Vagina (tissue), 2 donors: ENCODE results near the gene NT5C2. TPM values are rescaled to one million over a fixed set of nuclear protein-coding genes. Genes with fewer than 3 reads are reported as not detected.

Experiments used
- DNase-seq, 2 donors: peaks; one replicate each; pipeline ENCODE4 v3.0.0-alpha.2; 2017; ENCODE audit errors: extremely low spot score in 2 of 2
- H3K27ac ChIP-seq: fragments of 200-600 bp; sonication (generic); one replicate; pipeline ENCODE4 v1.5.1; 2019
- H3K27me3 ChIP-seq: fragments of 200-600 bp; sonication (generic); one replicate; pipeline ENCODE4 v1.5.1; 2019
- H3K36me3 ChIP-seq, 2 donors: fragments of 200-600 bp; sonication (generic); one replicate each; pipeline ENCODE4 v1.5.1; 2017 to 2019
- H3K4me1 ChIP-seq: fragments of 200-600 bp; sonication (generic); one replicate; pipeline ENCODE4 v1.5.1; 2019
- H3K4me3 ChIP-seq, 2 donors: fragments of 200-600 bp; sonication (generic); 1 replicate in 1 of 2; 2 replicates in 1 of 2; pipeline ENCODE4 v1.5.1; 2016 to 2019
- H3K9me3 ChIP-seq: fragments of 200-600 bp; sonication (generic); one replicate; pipeline ENCODE4 v1.5.1; 2019
- POLR2A ChIP-seq, 2 donors: fragments of 450-650 bp; IDR thresholded peaks; one replicate each; pipeline ENCODE4 v1.6.1; 2017; ENCODE audit warnings: antibody characterized with exemption in 2 of 2, mild to moderate bottlenecking in 2 of 2, moderate library complexity in 2 of 2
- POLR2AphosphoS5 ChIP-seq, 2 donors: sonication (generic); formaldehyde crosslinking; IDR thresholded peaks; one replicate each; pipeline ENCODE4 v1.9.0; 2017; ENCODE audit warnings: antibody characterized with exemption in 2 of 2, mild to moderate bottlenecking in 2 of 2, low read depth in 1 of 2; ENCODE audit not compliant: insufficient read depth in 1 of 2
- intact Hi-C: fragments of 100-400 bp; cut with DNase I; formaldehyde crosslinking; loops from one replicate; pipeline ENCODE4 v1.15.1; 2023
- total RNA-seq: library from RNA; depleted of rRNA; stranded (reverse); fragments of >200 nt; gene quantifications from one replicate; pipeline ENCODE4 v1.2.3, GENCODE V29; 2016
- TF ChIP-seq, protein P1 (sequence below), 3 experiments: fragments of 450-650 bp in 2 of 3; fragments of 200-600 bp in 1 of 3; sonication (generic) in 1 of 3; IDR thresholded peaks; one replicate each; pipeline ENCODE4 v1.5.1; 2017 to 2019; ENCODE audit warnings: antibody characterized with exemption in 3 of 3, mild to moderate bottlenecking in 2 of 3, moderate library complexity in 2 of 3

The NT5C2 gene
- total RNA-seq, 1 donor from 2014 or later: 71.2 TPM

DNA sequence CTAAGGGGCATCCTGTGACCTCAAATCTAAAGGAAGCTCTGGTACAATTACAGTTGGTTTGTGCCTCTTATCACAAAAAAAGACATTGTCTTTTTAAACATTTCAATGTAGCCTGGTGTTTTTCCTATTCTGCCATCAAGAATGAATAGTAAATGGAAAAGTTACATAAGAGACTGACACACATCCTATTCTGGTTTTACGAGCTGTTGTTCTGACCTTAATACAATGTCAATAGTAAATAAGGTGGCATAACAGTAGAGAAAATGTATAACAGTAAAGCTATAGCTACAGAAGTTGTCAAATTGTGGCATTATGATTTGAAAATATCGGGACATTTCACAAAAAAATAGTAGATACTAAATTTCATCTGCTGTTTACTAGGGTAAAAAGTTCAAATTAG, 88.4 kb downstream of the NT5C2 start:
- intact Hi-C loops: no loop called here
- no peak for TF ChIP-seq POLR2A (IDR thresholded peaks at IDR 0.05)
- TF ChIP-seq, protein P1, sequence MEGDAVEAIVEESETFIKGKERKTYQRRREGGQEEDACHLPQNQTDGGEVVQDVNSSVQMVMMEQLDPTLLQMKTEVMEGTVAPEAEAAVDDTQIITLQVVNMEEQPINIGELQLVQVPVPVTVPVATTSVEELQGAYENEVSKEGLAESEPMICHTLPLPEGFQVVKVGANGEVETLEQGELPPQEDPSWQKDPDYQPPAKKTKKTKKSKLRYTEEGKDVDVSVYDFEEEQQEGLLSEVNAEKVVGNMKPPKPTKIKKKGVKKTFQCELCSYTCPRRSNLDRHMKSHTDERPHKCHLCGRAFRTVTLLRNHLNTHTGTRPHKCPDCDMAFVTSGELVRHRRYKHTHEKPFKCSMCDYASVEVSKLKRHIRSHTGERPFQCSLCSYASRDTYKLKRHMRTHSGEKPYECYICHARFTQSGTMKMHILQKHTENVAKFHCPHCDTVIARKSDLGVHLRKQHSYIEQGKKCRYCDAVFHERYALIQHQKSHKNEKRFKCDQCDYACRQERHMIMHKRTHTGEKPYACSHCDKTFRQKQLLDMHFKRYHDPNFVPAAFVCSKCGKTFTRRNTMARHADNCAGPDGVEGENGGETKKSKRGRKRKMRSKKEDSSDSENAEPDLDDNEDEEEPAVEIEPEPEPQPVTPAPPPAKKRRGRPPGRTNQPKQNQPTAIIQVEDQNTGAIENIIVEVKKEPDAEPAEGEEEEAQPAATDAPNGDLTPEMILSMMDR (IDR thresholded peaks at IDR 0.05): no peak
- TF ChIP-seq POLR2AphosphoS5 (IDR thresholded peaks at IDR 0.05; ENCODE audit: insufficient read depth in 1 of 2, low read depth in 1 of 2): no peak
- Histone ChIP-seq H3K4me1 (peaks cover 14% of the 10 kb centered on the region), H3K27ac (no peak overlapping the region), H3K36me3 (peaks cover 0 to 20% of the 10 kb centered on the region in 2 donors), H3K4me3 (no peak overlapping the region), H3K9me3 (no peaks in the 10 kb centered on the region), H3K27me3 (no peaks in the 10 kb centered on the region)
- DNase-seq: no peak

DNA sequence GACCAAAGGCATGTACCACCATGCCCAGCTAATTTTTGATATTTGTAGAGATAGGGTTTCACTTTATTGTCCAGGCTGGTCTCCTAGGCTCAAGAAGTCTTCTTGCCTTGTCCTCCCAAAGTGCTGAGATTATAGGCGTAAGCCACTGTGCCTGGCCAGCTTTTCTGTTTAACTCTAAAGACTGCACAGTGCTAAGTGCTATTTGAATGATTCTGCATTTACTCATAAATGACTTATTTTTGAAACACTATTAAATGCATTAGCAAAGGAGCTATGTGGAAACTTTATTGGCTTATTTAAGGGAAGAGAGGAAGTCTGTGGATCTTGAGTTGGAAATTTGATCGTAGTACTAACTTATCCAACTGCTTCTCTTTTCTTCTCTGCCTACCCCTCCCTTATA, 89.1 kb downstream of the NT5C2 start:
- intact Hi-C loops: no loop called here

DNA sequence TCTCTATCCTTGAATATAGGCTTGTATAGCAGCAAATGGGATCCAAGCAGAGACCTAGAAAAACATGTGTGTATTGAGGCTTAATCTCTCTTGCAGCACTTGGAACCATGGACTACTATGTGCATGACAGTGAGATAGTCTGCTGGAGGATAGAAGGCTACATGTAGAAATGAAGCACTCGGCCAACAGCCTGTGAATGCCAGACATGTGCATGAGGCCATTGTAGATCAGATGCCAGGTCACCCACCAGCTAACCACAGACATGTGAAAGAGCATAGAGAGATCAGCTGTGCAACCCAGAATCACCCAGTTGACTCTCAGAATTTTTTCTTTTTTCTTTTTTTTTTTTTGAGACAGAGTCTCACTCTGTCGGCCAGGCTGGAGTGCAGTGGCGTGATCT, 90.9 kb downstream of the NT5C2 start:
- peaks cover 0 to 42% of the 10 kb centered on the region in 2 donors for H3K36me3 ChIP-seq
- peaks cover 14% of the 10 kb centered on the region for H3K4me1 ChIP-seq
- no peaks in the 10 kb centered on the region for H3K9me3 ChIP-seq
- no peak overlapping the region for H3K27ac ChIP-seq
- no peak for DNase-seq
- intact Hi-C loops: no loop called here
- TF ChIP-seq POLR2AphosphoS5 (IDR thresholded peaks at IDR 0.05; ENCODE audit: insufficient read depth in 1 of 2, low read depth in 1 of 2): no peak
- no peak for TF ChIP-seq POLR2A (IDR thresholded peaks at IDR 0.05)
- TF ChIP-seq, protein P1 (IDR thresholded peaks at IDR 0.05): no peak
- H3K4me3 ChIP-seq: no peak overlapping the region
- H3K27me3 ChIP-seq: no peaks in the 10 kb centered on the region

More for the DNA sequence above, 89.1 kb downstream of the NT5C2 start:
- peaks cover 14% of the 10 kb centered on the region for H3K4me1 ChIP-seq
- no peak for TF ChIP-seq POLR2A (IDR thresholded peaks at IDR 0.05)
- TF ChIP-seq POLR2AphosphoS5 (IDR thresholded peaks at IDR 0.05; ENCODE audit: insufficient read depth in 1 of 2, low read depth in 1 of 2): no peak
- TF ChIP-seq, protein P1 (IDR thresholded peaks at IDR 0.05): no peak
- H3K9me3 ChIP-seq: no peaks in the 10 kb centered on the region
- H3K27me3 ChIP-seq: no peaks in the 10 kb centered on the region
- no peak overlapping the region for H3K27ac ChIP-seq
- no peak overlapping the region for H3K4me3 ChIP-seq
- no peak for DNase-seq
- peaks cover 0 to 28% of the 10 kb centered on the region in 2 donors for H3K36me3 ChIP-seq

DNA sequence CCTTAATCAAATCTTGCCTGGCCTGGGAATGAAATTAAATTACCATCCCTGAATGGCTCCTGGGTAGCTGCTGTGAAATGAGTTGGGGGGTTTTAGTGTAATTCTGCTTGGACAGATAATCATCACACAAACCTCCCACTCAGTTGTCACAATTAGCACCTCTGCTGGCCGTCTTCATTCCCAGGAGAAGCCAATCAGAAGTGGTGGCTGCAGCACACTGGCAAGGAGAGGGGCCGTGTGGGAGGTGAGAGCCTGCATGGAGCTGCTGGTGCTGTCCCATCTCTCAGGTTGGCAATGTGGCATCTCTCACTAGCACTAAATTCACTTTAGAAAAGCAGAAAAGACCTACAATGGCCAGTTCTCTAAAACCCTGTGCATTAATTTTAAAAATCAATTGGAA, 92.5 kb downstream of the NT5C2 start:
- Histone ChIP-seq H3K27me3 (no peaks in the 10 kb centered on the region), H3K9me3 (no peaks in the 10 kb centered on the region), H3K27ac (no peak overlapping the region), H3K36me3 (peaks cover 0 to 42% of the 10 kb centered on the region in 2 donors), H3K4me3 (no peak overlapping the region), H3K4me1 (peaks cover 14% of the 10 kb centered on the region)
- DNase-seq: no peak
- TF ChIP-seq, protein P1 (IDR thresholded peaks at IDR 0.05): no peak
- TF ChIP-seq POLR2A (IDR thresholded peaks at IDR 0.05) (no peak), POLR2AphosphoS5 (IDR thresholded peaks at IDR 0.05; ENCODE audit: insufficient read depth in 1 of 2, low read depth in 1 of 2) (no peak)
- intact Hi-C loops: no loop called here

DNA sequence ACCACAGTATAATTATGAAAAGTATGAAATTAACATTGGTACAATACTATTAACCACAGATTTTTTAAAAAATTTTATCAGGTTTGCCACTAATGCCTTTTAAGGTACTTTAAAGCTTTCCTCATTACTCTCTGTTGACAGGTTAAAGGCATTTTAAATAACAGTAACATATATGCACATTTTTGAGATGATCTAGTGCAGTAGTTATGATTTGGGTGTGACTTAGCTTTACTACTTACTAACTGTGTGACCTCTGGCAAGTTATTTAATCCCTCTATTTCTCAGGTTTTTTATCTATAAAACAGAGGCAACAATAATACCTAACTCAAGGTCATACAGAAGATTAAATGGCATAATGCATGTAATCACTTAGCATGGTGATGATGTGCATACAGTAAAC, 94.8 kb downstream of the NT5C2 start:
- H3K9me3 ChIP-seq: no peaks in the 10 kb centered on the region
- H3K27me3 ChIP-seq: no peaks in the 10 kb centered on the region
- DNase-seq: no peak
- TF ChIP-seq POLR2AphosphoS5 (IDR thresholded peaks at IDR 0.05; ENCODE audit: insufficient read depth in 1 of 2, low read depth in 1 of 2) (no peak), POLR2A (IDR thresholded peaks at IDR 0.05) (no peak)
- TF ChIP-seq, protein P1 (IDR thresholded peaks at IDR 0.05): no peak
- H3K36me3 ChIP-seq: peaks cover 7 to 46% of the 10 kb centered on the region in 2 donors
- intact Hi-C loops: no loop called here
- H3K4me1 ChIP-seq: no peaks in the 10 kb centered on the region
- H3K27ac ChIP-seq: no peak overlapping the region
- no peak overlapping the region for H3K4me3 ChIP-seq
